ENCODE measurements around the gene TOR2A. TPM values are rescaled to one million over a fixed set of nuclear protein-coding genes. Genes with fewer than 3 reads are reported as not detected.

TOR2A gene
- total RNA-seq, 2 experiments from 2014 or later = 27.0 to 29.1 TPM

DNA sequence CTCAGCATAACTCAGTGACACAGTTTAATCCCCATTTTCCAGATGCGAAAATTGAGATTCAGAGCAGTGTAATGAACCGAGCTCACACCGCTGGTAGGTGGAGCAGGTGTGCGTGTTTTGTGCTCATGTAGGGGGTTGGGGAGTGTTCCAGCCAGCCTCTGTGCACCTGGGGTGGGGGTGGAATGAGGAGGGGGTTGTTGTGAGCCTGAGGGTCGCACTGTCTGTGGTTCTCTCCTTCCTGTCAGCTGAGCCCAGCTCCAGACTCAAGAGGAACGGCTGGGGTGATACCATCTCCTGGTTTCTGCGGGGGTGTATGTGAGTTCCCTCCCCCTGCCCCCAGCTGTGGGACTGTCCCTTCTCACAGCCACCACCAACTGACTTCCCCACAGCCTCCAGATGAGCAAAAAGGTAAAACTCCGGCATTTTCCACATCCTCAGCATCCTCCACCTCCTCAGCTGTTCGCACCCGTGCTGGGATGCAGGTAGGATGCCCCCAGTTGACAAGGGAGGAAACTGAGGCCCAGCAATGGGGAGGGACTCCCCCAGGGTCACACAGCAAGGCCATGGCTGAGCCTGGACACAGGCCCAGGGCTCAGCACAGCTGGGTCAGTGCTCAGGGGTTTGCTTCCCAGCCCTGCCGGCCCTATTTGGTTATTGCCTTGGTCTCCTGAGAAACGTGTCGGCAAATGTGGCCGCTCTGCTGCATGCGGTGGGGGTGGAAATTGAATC, 41.3 kb upstream of the TOR2A start:
- CTCF ChIA-PET = interaction anchor here (0.6 to 1.6 kb wide), 9 partner anchors 9 to 145 kb away, joined by 3 to 20 read pairs (median 3); partner anchors contain the start of genes CDK9 and TOR2A
- H3K4me1 Mint-ChIP-seq (ENCODE audit: low read depth) = peaks cover 67% of the 10 kb centered on the region

DNA sequence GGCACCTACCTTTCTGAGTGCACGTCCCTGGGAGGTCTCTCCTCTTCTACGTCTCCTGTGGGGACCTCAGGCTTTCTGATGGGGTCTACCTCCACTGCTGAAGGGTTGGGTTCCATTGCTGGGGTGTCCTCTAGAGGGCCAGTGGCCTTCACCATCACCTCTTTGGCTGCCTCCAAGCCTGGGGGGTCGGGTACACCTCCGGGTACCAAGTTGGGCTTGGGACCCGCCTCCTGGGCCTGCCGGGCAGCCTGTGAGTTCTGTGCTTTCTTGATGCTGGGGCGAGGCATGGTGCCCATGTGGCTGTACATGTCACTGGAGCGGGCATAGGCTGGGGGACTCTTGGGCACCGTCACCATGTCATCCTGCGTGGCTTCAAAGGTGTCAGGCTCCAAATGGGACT, 38.9 kb upstream of the TOR2A start:
- H3K4me3 Mint-ChIP-seq = no peak overlapping the region
- DNase-seq = no peak
- H3K36me3 Mint-ChIP-seq (ENCODE audit: low read depth) = peaks cover 73% of the 10 kb centered on the region
- peaks cover 69% of the 10 kb centered on the region for H3K4me1 Mint-ChIP-seq (ENCODE audit: low read depth)
- CTCF ChIA-PET = interaction anchor here (1.0 kb wide), 2 partner anchors 96 kb away, joined by 5 read pairs; no protein-coding TSS in a partner anchor
- POLR2A ChIA-PET = no interaction called here
- no peak overlapping the region for H3K27ac Mint-ChIP-seq
- no peaks in the 10 kb centered on the region for H3K9me3 Mint-ChIP-seq (ENCODE audit: insufficient read depth)
- ATAC-seq = no peak
- no peaks in the 10 kb centered on the region for H3K27me3 Mint-ChIP-seq (ENCODE audit: low read depth)

More for the DNA sequence above, 41.3 kb upstream of the TOR2A start:
- H3K36me3 Mint-ChIP-seq (ENCODE audit: low read depth) = peaks cover 53% of the 10 kb centered on the region
- POLR2A ChIA-PET = interaction anchor here (0.7 to 1.4 kb wide), 6 partner anchors 9 to 37 kb away, joined by 3 to 19 read pairs (median 4); partner anchors contain the start of gene CDK9
- DNase-seq (peak; percentile 88), ATAC-seq (peak; percentile 38)
- H3K9me3 Mint-ChIP-seq (ENCODE audit: insufficient read depth) = no peaks in the 10 kb centered on the region
- peak overlapping the region; percentile 96 for H3K27ac Mint-ChIP-seq
- no peaks in the 10 kb centered on the region for H3K27me3 Mint-ChIP-seq (ENCODE audit: low read depth)
- peak overlapping the region; percentile 98 for H3K4me3 Mint-ChIP-seq

- no peak overlapping the region for H3K4me3 Mint-ChIP-seq
- H3K4me1 Mint-ChIP-seq (ENCODE audit: low read depth) = peaks cover 72% of the 10 kb centered on the region
- ATAC-seq (no peak), DNase-seq (no peak)
- CTCF ChIA-PET = interaction anchor here (1.0 to 11.1 kb wide), 3 partner anchors 11 to 97 kb away, joined by 4 to 102 read pairs (median 5); partner anchors contain the start of genes CDK9 and TOR2A
- H3K27ac Mint-ChIP-seq = no peak overlapping the region
- H3K27me3 Mint-ChIP-seq (ENCODE audit: low read depth) = no peaks in the 10 kb centered on the region
- peaks cover 77% of the 10 kb centered on the region for H3K36me3 Mint-ChIP-seq (ENCODE audit: low read depth)
- no peaks in the 10 kb centered on the region for H3K9me3 Mint-ChIP-seq (ENCODE audit: insufficient read depth)
- POLR2A ChIA-PET = no interaction called here
Observed at GRCh38 chr9:127773272-127773671, 38.2 kb upstream of the TOR2A start.

- Mint-ChIP-seq H3K36me3 (ENCODE audit: low read depth) (peaks cover 77% of the 10 kb centered on the region), H3K4me1 (ENCODE audit: low read depth) (peaks cover 77% of the 10 kb centered on the region), H3K27me3 (ENCODE audit: low read depth) (no peaks in the 10 kb centered on the region), H3K4me3 (no peak overlapping the region), H3K27ac (peak overlapping the region; percentile 34), H3K9me3 (ENCODE audit: insufficient read depth) (no peaks in the 10 kb centered on the region)
- CTCF ChIA-PET = interaction anchor here (1.0 to 11.1 kb wide), 4 partner anchors 11 to 97 kb away, joined by 4 to 102 read pairs (median 10); partner anchors contain the start of genes CDK9 and TOR2A
- ATAC-seq = no peak
- no peak for DNase-seq
- POLR2A ChIA-PET = interaction anchor here (2.2 to 4.0 kb wide), 2 partner anchors 12 to 38 kb away, joined by 7 to 27 read pairs; partner anchors contain the start of genes CDK9 and TOR2A
Observed at GRCh38 chr9:127772603-127773002, 37.5 kb upstream of the TOR2A start.

GRCh38 chr9:127771570-127772189, 36.6 kb upstream of the TOR2A start:
- ChIA-PET CTCF (interaction anchor here (0.8 to 11.1 kb wide), 7 partner anchors 8 to 149 kb away, joined by 3 to 102 read pairs (median 14); partner anchors contain the start of genes CDK9, ST6GALNAC4 and TOR2A), POLR2A (interaction anchor here (0.6 to 4.0 kb wide), 12 partner anchors 7 to 321 kb away, joined by 3 to 27 read pairs (median 4); partner anchors contain the start of genes CDK9, FPGS, LRSAM1 and RPL12)
- peak overlapping the region; percentile 85 for H3K27ac Mint-ChIP-seq
- H3K9me3 Mint-ChIP-seq (ENCODE audit: insufficient read depth) = no peaks in the 10 kb centered on the region
- DNase-seq = no peak
- H3K4me3 Mint-ChIP-seq = peak overlapping the region; percentile 89
- peaks cover 86% of the 10 kb centered on the region for H3K4me1 Mint-ChIP-seq (ENCODE audit: low read depth)
- no peaks in the 10 kb centered on the region for H3K27me3 Mint-ChIP-seq (ENCODE audit: low read depth)
- no peak for ATAC-seq
- peaks cover 78% of the 10 kb centered on the region for H3K36me3 Mint-ChIP-seq (ENCODE audit: low read depth)

GRCh38 chr9:127770905-127771569, 35.9 kb upstream of the TOR2A start:
- no peaks in the 10 kb centered on the region for H3K27me3 Mint-ChIP-seq (ENCODE audit: low read depth)
- H3K27ac Mint-ChIP-seq = peak overlapping the region; percentile 85
- no peaks in the 10 kb centered on the region for H3K9me3 Mint-ChIP-seq (ENCODE audit: insufficient read depth)
- DNase-seq = peak; percentile 98
- peaks cover 86% of the 10 kb centered on the region for H3K4me1 Mint-ChIP-seq (ENCODE audit: low read depth)
- ATAC-seq = peak; percentile 92
- peaks cover 78% of the 10 kb centered on the region for H3K36me3 Mint-ChIP-seq (ENCODE audit: low read depth)
- ChIA-PET CTCF (interaction anchor here (0.8 to 11.1 kb wide), 7 partner anchors 9 to 150 kb away, joined by 3 to 102 read pairs (median 14); partner anchors contain the start of genes CDK9, ST6GALNAC4 and TOR2A), POLR2A (interaction anchor here (0.6 to 4.0 kb wide), 16 partner anchors 8 to 320 kb away, joined by 3 to 27 read pairs (median 4); partner anchors contain the start of genes CDK9, FPGS, LRSAM1 and RPL12)
- peak overlapping the region; percentile 89 for H3K4me3 Mint-ChIP-seq

- Mint-ChIP-seq H3K9me3 (ENCODE audit: insufficient read depth) (no peaks in the 10 kb centered on the region), H3K27me3 (ENCODE audit: low read depth) (no peaks in the 10 kb centered on the region), H3K4me3 (peak overlapping the region; percentile 89), H3K4me1 (ENCODE audit: low read depth) (peaks cover 90% of the 10 kb centered on the region), H3K36me3 (ENCODE audit: low read depth) (peaks cover 83% of the 10 kb centered on the region), H3K27ac (peak overlapping the region; percentile 85)
- DNase-seq (no peak), ATAC-seq (no peak)
- POLR2A ChIA-PET = interaction anchor here (0.7 to 4.0 kb wide), 14 partner anchors 8 to 320 kb away, joined by 3 to 27 read pairs (median 4); partner anchors contain the start of genes CDK9, FPGS, LRSAM1 and RPL12
- CTCF ChIA-PET = interaction anchor here (0.7 to 11.1 kb wide), 10 partner anchors 9 to 150 kb away, joined by 3 to 102 read pairs (median 6); partner anchors contain the start of genes CDK9, ST6GALNAC4 and TOR2A
Observed at GRCh38 chr9:127770583-127770904, 35.5 kb upstream of the TOR2A start.

GRCh38 chr9:127769929-127770582, 35.0 kb upstream of the TOR2A start:
- Mint-ChIP-seq H3K27me3 (ENCODE audit: low read depth) (no peaks in the 10 kb centered on the region), H3K27ac (peak overlapping the region; percentile 85), H3K36me3 (ENCODE audit: low read depth) (peaks cover 86% of the 10 kb centered on the region), H3K9me3 (ENCODE audit: insufficient read depth) (no peaks in the 10 kb centered on the region), H3K4me1 (ENCODE audit: low read depth) (peaks cover 92% of the 10 kb centered on the region), H3K4me3 (peak overlapping the region; percentile 89)
- DNase-seq (no peak), ATAC-seq (no peak)
- POLR2A ChIA-PET = interaction anchor here (0.7 to 4.0 kb wide), 8 partner anchors 9 to 133 kb away, joined by 3 to 27 read pairs (median 6); partner anchors contain the start of genes CDK9 and TOR2A
- CTCF ChIA-PET = interaction anchor here (0.7 to 11.1 kb wide), 9 partner anchors 9 to 151 kb away, joined by 3 to 102 read pairs (median 3); partner anchors contain the start of genes CDK9, ST6GALNAC4 and TOR2A

- peaks cover 90% of the 10 kb centered on the region for H3K4me1 Mint-ChIP-seq (ENCODE audit: low read depth)
- no peaks in the 10 kb centered on the region for H3K27me3 Mint-ChIP-seq (ENCODE audit: low read depth)
- peaks cover 86% of the 10 kb centered on the region for H3K36me3 Mint-ChIP-seq (ENCODE audit: low read depth)
- ChIA-PET CTCF (interaction anchor here (1.3 to 11.1 kb wide), 3 partner anchors 15 to 44 kb away, joined by 3 to 102 read pairs (median 34); partner anchors contain the start of genes CDK9 and TOR2A), POLR2A (interaction anchor here (0.6 to 4.0 kb wide), 3 partner anchors 10 to 16 kb away, joined by 3 to 27 read pairs (median 6); partner anchors contain the start of gene CDK9)
- peak overlapping the region; percentile 84 for H3K27ac Mint-ChIP-seq
- DNase-seq (no peak), ATAC-seq (no peak)
- H3K4me3 Mint-ChIP-seq = peak overlapping the region; percentile 44
- H3K9me3 Mint-ChIP-seq (ENCODE audit: insufficient read depth) = no peaks in the 10 kb centered on the region
Observed at GRCh38 chr9:127769101-127769500, 34.0 kb upstream of the TOR2A start.

GRCh38 chr9:127768698-127769097, 33.6 kb upstream of the TOR2A start:
- peaks cover 90% of the 10 kb centered on the region for H3K4me1 Mint-ChIP-seq (ENCODE audit: low read depth)
- peak overlapping the region; percentile 44 for H3K4me3 Mint-ChIP-seq
- no peaks in the 10 kb centered on the region for H3K27me3 Mint-ChIP-seq (ENCODE audit: low read depth)
- ChIA-PET CTCF (interaction anchor here (1.3 to 11.1 kb wide), 3 partner anchors 15 to 45 kb away, joined by 3 to 102 read pairs (median 34); partner anchors contain the start of genes CDK9 and TOR2A), POLR2A (interaction anchor here (0.6 to 4.0 kb wide), 3 partner anchors 11 to 16 kb away, joined by 3 to 27 read pairs (median 6); partner anchors contain the start of gene CDK9)
- DNase-seq (no peak), ATAC-seq (no peak)
- H3K36me3 Mint-ChIP-seq (ENCODE audit: low read depth) = peaks cover 86% of the 10 kb centered on the region
- H3K9me3 Mint-ChIP-seq (ENCODE audit: insufficient read depth) = no peaks in the 10 kb centered on the region
- peak overlapping the region; percentile 84 for H3K27ac Mint-ChIP-seq
